ENCODE results near the gene AOAH.

GRCh38 chr7:36766451-36766850, 42.2 kb upstream of the AOAH start:
- TF ChIP-seq CTCF (IDR thresholded peaks at IDR 0.05) (no peak), POLR2A (IDR thresholded peaks at IDR 0.05) (no peak)

Data from adrenal gland (tissue), 5 donors.